HepG2 (cell line): ENCODE data around the gene NDUFB10. TPM values are rescaled to one million over a fixed set of nuclear protein-coding genes. Genes with fewer than 3 reads are reported as not detected.

ENCODE experiments used
- ATF4 ChIP-seq, 2 experiments: fragments of 450-650 bp in 1 of 2; sonication (generic) in 1 of 2; formaldehyde crosslinking; IDR thresholded peaks; 2 replicates each; pipeline versions ENCODE4 v1.5.0 to v1.8.0; 2020 to 2022; ENCODE audit warnings: mild to moderate bottlenecking in 1 of 2, missing genetic modification reagents in 1 of 2
- BRF2 ChIP-seq: sonication (generic); formaldehyde crosslinking; IDR thresholded peaks from 2 replicates; pipeline ENCODE4 v1.8.1; 2022; ENCODE audit warnings: mild to moderate bottlenecking, missing genetic modification reagents
- CHCHD3 ChIP-seq: sonication (generic); formaldehyde crosslinking; IDR thresholded peaks from 2 replicates; pipeline ENCODE4 v1.8.0; 2022; ENCODE audit warnings: mild to moderate bottlenecking, missing genetic modification reagents, moderate library complexity
- CREBL2 ChIP-seq: sonication (generic); formaldehyde crosslinking; IDR thresholded peaks from 2 replicates; pipeline ENCODE4 v1.8.1; 2023; ENCODE audit warnings: missing genetic modification reagents, mild to moderate bottlenecking, borderline replicate concordance
- HDAC1 ChIP-seq: sonication (generic); formaldehyde crosslinking; IDR thresholded peaks from 2 replicates; pipeline ENCODE4 v1.5.1; 2020; ENCODE audit warnings: mild to moderate bottlenecking, missing genetic modification reagents
- MAZ ChIP-seq, 2 experiments: sonication (generic) in 1 of 2; formaldehyde crosslinking in 1 of 2; IDR thresholded peaks; 2 replicates each; pipeline versions ENCODE4 v1.5.0 to v1.6.1; 2012 to 2020; ENCODE audit warnings: low read depth in 2 of 2, mild to moderate bottlenecking in 2 of 2, borderline replicate concordance in 1 of 2, improper control_type of control experiment in 1 of 2, low read length in 1 of 2, missing genetic modification reagents in 1 of 2, moderate library complexity in 1 of 2
- MTF2 ChIP-seq: sonication (generic); formaldehyde crosslinking; IDR thresholded peaks from 2 replicates; pipeline ENCODE4 v1.5.0; 2020; ENCODE audit warnings: missing genetic modification reagents, borderline replicate concordance
- MXD1 ChIP-seq: sonication (generic); formaldehyde crosslinking; IDR thresholded peaks from 2 replicates; pipeline ENCODE4 v1.4.0; 2020; ENCODE audit warnings: mild to moderate bottlenecking, missing genetic modification reagents
- NPAS2 ChIP-seq: sonication (generic); formaldehyde crosslinking; IDR thresholded peaks from 2 replicates; pipeline ENCODE4 v1.8.0; 2022; ENCODE audit warnings: mild to moderate bottlenecking, missing genetic modification reagents, borderline replicate concordance
- RFX5 ChIP-seq: IDR thresholded peaks from 2 replicates; pipeline ENCODE4 v1.6.1; 2011; ENCODE audit warnings: low read depth, low read length, improper control_type of control experiment
- SIX1 ChIP-seq: sonication (generic); formaldehyde crosslinking; IDR thresholded peaks from 2 replicates; pipeline ENCODE4 v1.4.0; 2020; ENCODE audit warnings: missing genetic modification reagents, borderline replicate concordance
- THAP7 ChIP-seq: sonication (generic); formaldehyde crosslinking; IDR thresholded peaks from 2 replicates; pipeline ENCODE4 v1.8.1; 2023; ENCODE audit warnings: mild to moderate bottlenecking, missing genetic modification reagents
- TRIM22 ChIP-seq: fragments of 450-650 bp; IDR thresholded peaks from 2 replicates; pipeline ENCODE4 v1.6.1; 2017
- U2AF1 ChIP-seq: fragments of 200-400 bp; formaldehyde crosslinking; optimal IDR thresholded peaks from 2 replicates; pipeline ENCODE3; 2017; ENCODE audit warnings: mild to moderate bottlenecking, low read depth, low read length
- ZBTB34 ChIP-seq: sonication (generic); formaldehyde crosslinking; IDR thresholded peaks from 2 replicates; pipeline ENCODE4 v1.8.0; 2022; ENCODE audit warnings: mild to moderate bottlenecking, missing genetic modification reagents
- ZC3H4 ChIP-seq: sonication (generic); formaldehyde crosslinking; IDR thresholded peaks from 2 replicates; pipeline ENCODE4 v1.4.0; 2020; ENCODE audit warnings: missing genetic modification reagents, borderline replicate concordance
- ZNF136 ChIP-seq: sonication (generic); formaldehyde crosslinking; IDR thresholded peaks from 2 replicates; pipeline ENCODE4 v1.8.1; 2022; ENCODE audit warnings: low read depth, mild to moderate bottlenecking, moderate library complexity, missing genetic modification reagents
- ZNF589 ChIP-seq: sonication (generic); formaldehyde crosslinking; conservative IDR thresholded peaks from 2 replicates; pipeline ENCODE4 v1.8.0; 2022; ENCODE audit warnings: mild to moderate bottlenecking, moderate library complexity, missing genetic modification reagents
- ZNF629 ChIP-seq: sonication (generic); formaldehyde crosslinking; conservative IDR thresholded peaks from 2 replicates; pipeline ENCODE4 v1.5.0; 2020; ENCODE audit warnings: missing genetic modification reagents
- ZNF709 ChIP-seq: sonication (generic); formaldehyde crosslinking; IDR thresholded peaks from 2 replicates; pipeline ENCODE4 v1.5.0; 2020; ENCODE audit warnings: mild to moderate bottlenecking, missing genetic modification reagents
- polyA plus RNA-seq, 8 experiments: library from polyadenylated mRNA; depleted of rRNA in 3 of 8; stranded (reverse) in 7 of 8; unstranded in 1 of 8; fragments of >200 nt; fragmentation: Illumina TruSeq in 4 of 8; extraction: Trizol in 4 of 8; gene quantifications; 2 replicates each; pipeline versions ENCODE4 v1.2.1 to v1.2.3, GENCODE V29; 2011 to 2016; ENCODE audit warnings: low read depth in 4 of 8, missing spikeins in 1 of 8, mixed read lengths in 1 of 8; ENCODE audit not compliant: insufficient read depth in 1 of 8
- total RNA-seq, 5 experiments: library from RNA; depleted of rRNA; stranded (reverse); fragments of >200 nt; fragmentation: Illumina TruSeq; extraction: Trizol; gene quantifications; 2 replicates each; pipeline ENCODE4 v1.2.3, GENCODE V29; 2016; ENCODE audit warnings: low read depth in 1 of 5

NDUFB10 gene
- total and polyA plus RNA-seq, 2 of the 13 experiments (the other 11 are each of a cell fraction or from before 2014, with no cell fraction given): 68.6 to 157 TPM

GRCh38 chr16:1942810-1943726 lies 16.3 kb upstream of the NDUFB10 start, which contains the start of gene MSRB1 (continued):
- TF ChIP-seq MAZ (IDR thresholded peaks at IDR 0.05; ENCODE audit: borderline replicate concordance, low read depth, low read length) (peak; percentile 68; the same call in 1 of the 2 replicates), MAZ (CRISPR knock-in tag; IDR thresholded peaks at IDR 0.05; ENCODE audit: low read depth) (peak; percentile 82; the same call in 1 of the 2 replicates), ZNF629 (CRISPR knock-in tag) (no peak), MXD1 (peak; percentile 92), BRF2 (CRISPR knock-in tag) (peak; percentile 54; the same call in 1 of the 2 replicates), TRIM22 (no peak), CREBL2 (CRISPR knock-in tag) (no peak), ZNF136 (CRISPR knock-in tag) (no peak), RFX5 (no peak), ZBTB34 (CRISPR knock-in tag) (0 out of 2 replicates have a peak, but pooled peaks have one; percentile 29), ZNF709 (CRISPR knock-in tag) (peak; percentile 30), HDAC1 (CRISPR knock-in tag) (peak; percentile 77), MTF2 (CRISPR knock-in tag) (no peak), ATF4 (CRISPR knock-in tag; IDR thresholded peaks at IDR 0.05) (no peak), U2AF1 (no peak), SIX1 (CRISPR knock-in tag) (no peak), ZC3H4 (no peak), ZNF589 (CRISPR knock-in tag) (no peak), NPAS2 (CRISPR knock-in tag) (no peak), THAP7 (CRISPR knock-in tag) (no peak; the same call in 1 of the 2 replicates), CHCHD3 (CRISPR knock-in tag) (no peak)
